Measurements from ENCODE around the gene CMPK2. TPM values are rescaled to one million over a fixed set of nuclear protein-coding genes. Genes with fewer than 3 reads are reported as not detected.

The CMPK2 gene
- total RNA-seq, 1 experiment from 2014 or later, result 0.40 TPM

DNA sequence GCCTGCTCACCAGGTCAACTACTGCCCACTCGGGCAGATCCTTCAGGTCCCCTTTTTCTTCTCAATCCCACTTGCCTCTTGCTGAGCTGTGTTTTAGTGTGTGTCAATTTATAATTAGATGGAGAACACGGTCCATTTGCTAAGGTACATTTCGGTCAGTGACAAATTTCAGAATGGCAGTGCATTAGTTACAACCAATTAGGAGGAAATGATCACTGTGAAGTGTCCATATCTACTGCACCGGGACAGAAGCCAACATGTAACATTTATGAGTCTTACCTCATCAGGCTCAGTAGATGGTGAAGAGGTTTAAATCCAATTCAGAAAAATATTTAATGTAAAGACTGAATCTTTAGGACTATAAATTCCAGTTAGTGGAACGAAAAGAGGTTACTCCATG is 47.7 kb downstream of the CMPK2 start:
- DNase-seq (ENCODE audit: extremely low read depth, low read depth), result no peak

GRCh38 chr2:6814869-6815268 is 50.8 kb downstream of the CMPK2 start:
- no peak for DNase-seq (ENCODE audit: extremely low read depth, low read depth)

- DNase-seq (ENCODE audit: extremely low read depth, low read depth), result no peak
Measured at GRCh38 chr2:6814312-6814711, 51.4 kb downstream of the CMPK2 start.

DNA sequence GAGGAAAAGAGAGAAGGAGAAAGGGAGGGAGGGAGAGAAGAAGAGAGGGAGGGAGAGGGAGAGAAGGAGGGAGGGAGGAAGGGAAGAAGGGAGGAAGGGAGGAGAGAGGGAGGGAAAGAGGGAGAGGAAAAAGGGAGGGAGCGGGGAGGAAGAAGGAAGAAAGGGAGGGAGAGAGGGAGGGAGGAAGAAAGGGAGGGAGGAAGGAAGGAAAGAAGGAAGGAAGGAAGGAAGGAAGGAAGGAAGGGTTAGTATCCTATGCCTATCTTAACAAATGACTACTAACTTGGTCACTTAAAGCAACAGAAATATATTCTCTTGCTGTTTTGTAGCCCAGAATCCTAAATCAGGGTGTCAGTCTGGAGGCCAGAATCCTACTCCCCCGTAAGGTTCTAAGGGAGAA is 52.1 kb downstream of the CMPK2 start:
- no peak for DNase-seq (ENCODE audit: extremely low read depth, low read depth)

GRCh38 chr2:6812857-6813530 is 52.7 kb downstream of the CMPK2 start:
- no peak for DNase-seq (ENCODE audit: extremely low read depth, low read depth)

DNA sequence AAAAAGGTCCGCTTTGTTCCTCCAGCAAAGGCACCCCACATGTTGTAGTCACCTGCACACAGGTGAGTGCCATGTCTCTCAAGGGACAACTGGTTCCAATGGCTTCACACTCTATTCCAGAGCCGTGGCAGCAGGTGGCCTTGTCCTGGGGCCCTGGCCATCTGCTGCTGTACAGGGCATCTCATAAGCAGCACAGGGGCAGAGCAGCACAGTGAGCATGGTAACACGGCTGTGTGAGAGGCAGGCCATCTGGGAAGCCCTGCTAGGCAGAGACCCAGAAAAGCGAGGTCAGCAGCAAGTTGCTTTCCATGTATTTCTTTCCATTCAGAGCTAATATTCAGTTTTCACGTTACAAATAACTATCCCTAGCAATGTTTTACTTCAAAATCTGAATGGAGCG is 54.7 kb downstream of the CMPK2 start:
- no peak for DNase-seq (ENCODE audit: extremely low read depth, low read depth)

DNA sequence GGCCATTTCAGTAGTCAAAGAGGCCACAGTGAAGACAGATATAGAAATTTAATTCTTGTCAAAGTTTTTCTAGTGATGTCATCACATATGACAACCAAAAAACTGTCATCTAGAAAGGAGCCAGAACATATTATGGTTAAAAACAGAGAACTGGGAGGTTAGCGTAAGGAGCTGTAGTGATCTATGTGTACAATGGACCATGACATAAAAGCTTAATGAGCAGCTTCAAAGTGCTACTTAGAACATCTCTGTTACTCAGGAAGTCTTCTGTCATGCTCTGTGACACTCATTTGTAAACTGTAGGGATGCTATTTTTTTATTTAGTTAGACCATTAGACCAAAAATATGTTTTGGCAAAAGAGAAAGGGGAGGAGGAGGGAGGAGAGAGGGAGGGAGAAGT is 57.3 kb downstream of the CMPK2 start:
- DNase-seq (ENCODE audit: extremely low read depth, low read depth), result no peak

- DNase-seq (ENCODE audit: extremely low read depth, low read depth), result no peak
Measured at GRCh38 chr2:6806604-6807003, 59.1 kb downstream of the CMPK2 start.

- DNase-seq (ENCODE audit: extremely low read depth, low read depth), result no peak
Measured at GRCh38 chr2:6800553-6800952, 65.2 kb downstream of the CMPK2 start.

Other genes starting within 250 kb of the CMPK2 start
- 0.02 TPM in 1 of 2 replicates, not detected in the other for gene RSAD2, start 11.9 kb upstream of the CMPK2 start, total RNA-seq (2014; rRNA removed; shearing (Covaris generic))
- 6.9 and 7.3 TPM in 2 replicates for gene RNF144A, start 51.5 kb upstream of the CMPK2 start, total RNA-seq (2014; rRNA removed; shearing (Covaris generic))

Measured in NCI-H460 (cell line).